NCI-H1436 (cell line): ENCODE results near the gene ARHGEF18.
"Not testable (repeated sequence)": the region's sequence is repeated elsewhere in the genome, so short reads cannot be mapped to it uniquely, and the experiment has no call there.

Source experiments
- DNase-seq: peaks from one replicate; lab custom pipeline; 2025; lab: John Stamatoyannopoulos, UW

Gene ARHGEF18

DNA sequence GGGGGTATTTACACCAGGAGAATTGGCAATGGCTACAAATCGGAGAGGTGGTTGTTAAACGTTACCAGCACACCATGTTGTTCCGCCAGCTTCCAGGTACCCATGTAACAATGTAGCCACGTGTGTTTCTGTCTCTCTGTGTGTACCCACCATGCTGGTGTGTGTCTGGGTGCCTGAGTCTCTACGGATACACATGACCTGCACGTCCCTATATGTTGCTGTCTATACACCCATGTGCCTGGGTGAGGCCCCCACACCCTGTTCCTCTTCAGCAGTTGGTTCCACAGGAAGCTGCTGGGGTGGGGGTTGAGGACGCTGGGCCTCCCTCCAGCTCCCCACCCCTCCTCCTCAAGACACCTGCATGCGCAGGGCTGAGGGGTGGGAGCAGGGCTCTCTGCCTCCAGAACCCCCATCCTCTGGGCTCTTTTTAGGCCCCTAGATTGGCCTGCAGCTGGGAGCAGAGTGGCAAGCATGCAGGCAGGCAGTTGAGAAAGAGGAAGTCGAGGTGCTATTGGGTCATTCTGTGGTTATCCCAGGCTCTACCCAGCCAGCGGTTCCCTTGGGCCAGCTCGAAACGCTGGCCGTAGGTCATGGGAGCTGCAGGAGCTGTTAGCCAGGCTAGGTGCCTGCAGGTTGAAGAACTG is at the start of gene ARHGEF18:
Gene ARHGEF18 (plus strand): TSS at position 351 of the 644 bp plus-strand sequence. CDS start 13,954 bp downstream, outside the sequence.
- DNase-seq = no peak

DNA sequence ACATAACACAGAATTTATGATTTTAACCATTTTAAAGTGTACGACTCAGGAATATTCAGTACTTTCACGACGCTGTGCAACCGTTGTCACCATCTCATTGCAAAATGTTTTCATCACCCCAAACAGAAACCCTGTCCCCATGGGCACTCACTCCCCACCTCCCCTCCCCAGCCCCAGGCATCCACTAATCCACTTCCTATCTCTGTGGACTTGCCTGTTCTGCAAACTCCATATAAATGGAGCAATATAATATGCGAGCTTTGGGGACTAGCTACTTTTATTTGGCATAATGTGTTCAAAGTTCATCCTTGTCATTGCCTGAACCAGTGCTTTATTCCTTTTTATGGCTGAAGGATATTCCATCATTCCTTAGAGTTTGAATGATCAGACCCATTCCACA is 47.2 kb upstream of the ARHGEF18 start:
- no peak for DNase-seq

- DNase-seq = no peak
Measured at GRCh38 chr19:7303470-7303869, 45.3 kb upstream of the ARHGEF18 start.

- no peak for DNase-seq
Measured at GRCh38 chr19:7304200-7304599, 44.5 kb upstream of the ARHGEF18 start.

DNA sequence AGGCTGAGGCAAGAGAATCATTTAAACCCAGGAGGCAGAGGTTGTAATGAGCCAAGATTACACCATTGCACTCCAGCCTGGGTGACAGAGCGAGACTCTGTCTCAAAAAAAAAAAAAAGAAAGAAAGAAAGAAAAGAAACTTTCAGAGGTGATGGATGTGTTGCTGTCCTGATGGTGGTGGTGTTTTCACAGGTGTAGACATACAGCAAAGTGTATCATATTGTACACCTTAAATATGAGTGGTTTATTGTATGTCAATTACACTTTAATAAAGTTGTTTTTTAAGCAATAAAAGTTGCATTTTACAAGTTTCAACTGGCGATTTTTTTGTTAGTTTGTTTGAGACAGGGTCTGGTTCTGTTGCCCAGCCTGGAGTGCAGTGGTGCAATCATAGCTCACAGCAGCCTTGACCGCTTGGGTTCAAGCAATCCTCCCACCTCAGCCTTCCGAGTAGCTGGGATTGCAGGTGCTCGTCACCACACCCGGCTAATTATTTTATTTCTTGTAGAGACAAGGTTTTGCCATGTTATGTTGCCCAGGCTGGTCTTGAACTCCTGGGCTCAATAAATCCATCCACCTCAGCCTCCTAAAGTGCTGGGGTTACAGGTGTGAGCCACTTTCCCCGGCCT is 41.0 kb upstream of the ARHGEF18 start:
- no peak for DNase-seq

DNA sequence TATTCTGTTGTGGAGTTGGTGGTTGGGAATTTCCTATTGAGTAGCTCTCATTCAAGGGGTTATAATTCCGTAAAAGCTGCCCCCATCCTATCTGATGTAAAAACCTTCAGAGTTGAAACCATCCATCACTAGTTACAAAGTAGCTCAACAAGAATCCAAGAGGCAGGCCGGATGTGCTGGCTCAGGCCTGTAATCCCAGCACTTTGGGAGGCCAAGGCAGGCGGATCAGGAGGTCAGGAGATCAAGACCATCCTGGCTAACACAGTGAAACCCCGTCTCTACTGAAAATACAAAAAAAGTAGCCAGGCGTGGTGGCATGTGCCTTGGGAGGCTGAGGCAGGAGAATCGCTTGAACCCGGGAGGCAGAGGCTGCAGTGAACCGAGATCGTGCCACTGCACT is 40.4 kb upstream of the ARHGEF18 start:
- not testable (repeated sequence) for DNase-seq

- no peak for DNase-seq
Measured at GRCh38 chr19:7311911-7312310, 36.8 kb upstream of the ARHGEF18 start.

- no peak for DNase-seq
Measured at GRCh38 chr19:7312816-7313215, 35.9 kb upstream of the ARHGEF18 start.

DNA sequence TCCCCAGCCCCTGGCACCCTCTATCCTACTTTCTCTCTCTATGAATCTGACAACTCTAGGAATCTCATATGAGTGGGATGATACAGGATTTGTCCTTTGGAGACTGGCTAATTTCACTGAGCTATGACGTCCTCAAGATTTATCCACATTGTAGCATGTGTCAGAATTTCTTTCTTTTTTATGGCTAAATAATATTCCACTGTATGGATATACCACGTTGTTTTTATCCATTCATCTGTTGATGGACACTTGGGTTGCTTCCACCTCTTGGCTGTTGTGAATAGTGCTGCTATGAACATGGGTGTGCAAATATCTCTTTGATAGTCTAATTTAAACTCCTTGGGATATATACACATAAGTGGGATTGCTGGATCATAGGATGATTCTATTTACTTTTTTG is 30.6 kb upstream of the ARHGEF18 start:
- no peak for DNase-seq

GRCh38 chr19:7326105-7326877 is 22.4 kb upstream of the ARHGEF18 start:
- DNase-seq = no peak

- no peak for DNase-seq
Measured at GRCh38 chr19:7327802-7328201, 20.9 kb upstream of the ARHGEF18 start.

GRCh38 chr19:7328647-7329046 is 20.1 kb upstream of the ARHGEF18 start:
- no peak for DNase-seq

DNA sequence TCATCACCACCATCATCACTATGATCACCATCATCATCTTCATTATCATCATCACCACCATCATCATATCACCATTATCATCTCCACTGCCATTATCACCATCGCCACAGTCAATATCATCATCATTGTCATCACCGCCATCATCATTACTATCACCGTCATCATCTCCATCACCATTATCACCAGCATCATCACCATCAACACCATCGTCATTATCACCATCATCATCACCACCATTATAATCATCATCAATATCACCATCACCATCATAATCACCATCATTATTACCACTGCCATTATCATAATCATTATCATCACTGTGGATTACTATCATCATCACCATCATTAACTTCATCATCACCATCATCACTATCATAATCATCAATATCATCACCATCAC is 17.3 kb upstream of the ARHGEF18 start:
- DNase-seq = no peak

DNA sequence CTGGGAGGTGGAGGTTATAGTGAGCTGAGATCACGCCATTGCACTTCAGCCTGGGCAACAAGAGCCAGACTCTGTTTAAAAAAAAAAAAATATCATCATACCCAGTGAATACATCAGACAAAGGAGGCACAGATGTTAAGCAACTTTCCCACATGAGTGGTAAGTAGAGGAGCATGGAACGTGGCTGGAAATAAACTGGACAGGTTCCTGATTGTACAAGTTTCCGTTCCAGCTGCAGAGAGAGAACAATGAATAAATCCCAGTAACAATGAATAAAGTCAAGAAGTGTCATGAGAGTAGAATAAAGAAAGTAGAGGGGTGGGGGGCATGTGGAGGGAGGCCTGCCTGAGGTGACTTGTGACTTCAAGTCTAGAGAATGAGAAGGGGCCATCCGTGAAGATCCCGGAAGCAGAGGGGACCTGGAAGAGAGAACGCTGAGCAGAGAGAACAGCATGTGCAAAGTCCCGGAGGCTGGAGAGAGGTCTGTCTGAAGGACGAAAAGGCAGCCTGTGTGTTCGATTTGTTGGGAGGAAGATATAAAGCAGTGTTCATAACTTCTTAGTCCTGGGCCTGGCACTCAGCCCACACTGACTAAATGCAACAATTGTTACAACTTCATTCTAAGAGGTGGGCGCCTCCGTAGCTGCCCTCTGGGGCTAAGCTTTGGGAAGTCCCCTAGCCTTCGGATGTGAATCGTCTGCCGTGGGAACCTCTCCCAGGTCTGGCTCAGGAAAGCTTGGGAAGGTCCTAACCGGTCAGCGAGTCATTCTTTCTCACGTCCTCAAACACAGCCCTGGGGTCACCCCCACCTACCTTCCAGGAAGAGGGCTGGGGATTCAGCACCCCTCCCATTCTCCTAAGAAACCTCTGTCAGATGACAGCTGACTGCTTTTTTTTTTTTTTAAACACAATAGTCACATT is 15.3 kb upstream of the ARHGEF18 start:
- DNase-seq = no peak

DNA sequence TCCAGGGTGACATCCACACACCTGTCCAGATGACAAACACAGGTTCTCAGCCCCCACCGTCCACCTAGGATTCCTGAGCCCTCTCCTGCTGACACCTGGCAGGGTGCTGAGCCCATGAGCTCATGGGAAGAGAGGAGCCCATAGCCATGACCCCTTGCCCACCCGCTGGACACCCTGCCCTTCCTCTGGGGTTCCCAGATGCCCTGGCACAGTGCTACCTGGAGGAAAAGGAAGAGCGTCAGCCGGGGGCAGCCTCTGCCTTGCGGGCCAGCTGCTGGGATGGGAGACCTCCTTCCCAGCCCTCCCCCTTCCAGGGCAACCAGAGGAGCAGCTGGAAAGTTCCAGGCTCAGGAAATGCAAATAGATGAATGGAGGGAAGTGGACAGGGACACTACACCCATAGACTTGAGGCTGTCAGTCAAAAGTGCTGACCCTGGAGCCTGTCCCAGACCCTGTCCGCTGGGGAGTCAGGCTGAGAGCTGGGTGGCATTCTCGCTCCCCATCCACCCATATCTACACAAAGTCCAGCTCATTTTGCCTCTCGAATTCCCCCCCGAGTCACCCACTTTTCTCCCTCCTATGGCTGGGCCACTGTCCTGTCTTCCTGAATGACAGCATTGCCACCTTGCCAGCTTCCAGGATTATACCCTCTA is 12.3 kb upstream of the ARHGEF18 start:
- DNase-seq = no peak

GRCh38 chr19:7337380-7338194 is 11.2 kb upstream of the ARHGEF18 start:
- DNase-seq = no peak

DNA sequence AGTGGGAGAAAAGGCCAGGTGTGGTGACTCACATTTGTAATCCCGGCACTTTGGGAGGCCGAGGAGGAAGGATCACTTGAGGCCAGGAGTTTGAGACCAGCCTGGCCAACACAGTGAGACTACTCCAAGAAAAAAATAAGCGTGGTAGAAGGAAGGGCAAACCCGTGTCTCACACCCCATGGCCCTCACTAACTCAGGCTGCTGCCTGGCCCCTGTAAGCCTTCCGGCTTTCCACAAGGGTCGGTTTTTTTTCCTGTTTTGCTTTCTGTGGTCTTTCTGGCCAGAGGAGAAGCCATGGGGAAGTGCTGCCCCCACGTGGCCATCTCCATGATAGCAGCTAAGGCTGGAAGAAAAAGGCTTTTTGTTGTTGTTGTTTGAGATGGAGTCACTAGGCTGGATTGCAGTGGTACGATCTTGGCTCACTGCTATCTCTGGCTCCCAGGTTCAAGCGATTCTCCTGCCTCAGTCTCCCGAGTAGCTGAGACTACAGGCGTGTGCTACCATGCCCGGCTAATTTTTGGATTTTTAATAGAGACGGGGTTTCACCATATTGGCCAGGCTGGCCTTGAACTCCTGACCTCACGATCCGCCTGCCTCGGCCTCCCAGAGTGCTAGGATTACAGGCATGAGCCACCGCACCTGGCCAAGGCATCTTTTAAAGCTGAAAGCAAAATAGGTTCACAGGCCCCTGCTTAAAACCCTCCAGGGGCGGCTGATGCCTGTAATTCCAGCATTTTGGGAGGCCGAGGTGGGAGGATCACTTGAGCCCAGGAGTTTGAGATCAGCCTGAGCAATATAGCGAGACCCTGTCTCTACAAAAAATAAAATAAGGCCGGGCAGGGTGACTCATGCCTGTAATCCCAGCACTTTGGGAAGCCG is 7.5 kb upstream of the ARHGEF18 start:
- peak; percentile 62 for DNase-seq

DNA sequence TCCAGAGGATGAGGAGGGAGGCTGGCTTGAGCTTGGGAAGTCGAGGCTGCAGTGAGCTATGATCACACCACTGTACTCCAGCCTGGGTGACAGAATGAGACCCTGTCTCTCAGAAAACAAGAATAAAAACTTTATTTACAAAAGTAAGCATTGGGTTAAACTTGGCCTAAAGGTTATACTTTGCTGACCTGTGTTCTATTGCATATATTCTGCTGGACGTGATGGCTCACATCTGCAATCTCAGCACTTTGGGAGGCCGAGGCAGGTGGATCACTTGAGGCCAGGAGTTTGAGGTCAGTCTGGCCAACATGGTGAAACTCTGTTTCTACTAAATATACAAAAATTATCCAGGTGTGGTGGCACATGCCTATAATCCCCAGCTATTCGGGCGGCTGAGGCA is 6.6 kb upstream of the ARHGEF18 start:
- DNase-seq = no peak

GRCh38 chr19:7346488-7346971 is 2.2 kb upstream of the ARHGEF18 start:
- DNase-seq = no peak
